Sigmoid colon (tissue), 7 donors: ENCODE results near the gene MTF2. TPM values are rescaled to one million over a fixed set of nuclear protein-coding genes. Genes with fewer than 3 reads are reported as not detected.

ENCODE experiments used
- DNase-seq: peaks from one replicate; pipeline ENCODE4 v3.0.0-alpha.2; 2019
- H3K27ac ChIP-seq, 4 donors: fragments of 200-600 bp; sonication (generic); one replicate each; pipeline ENCODE4 v1.5.1; 2016 to 2019; ENCODE audit warnings: mild to moderate bottlenecking in 1 of 4
- H3K27me3 ChIP-seq, 3 donors: fragments of 200-600 bp; sonication (generic); one replicate each; pipeline ENCODE4 v1.5.1; 2019; ENCODE audit warnings: mild to moderate bottlenecking in 1 of 3
- H3K36me3 ChIP-seq, 4 donors: fragments of 200-600 bp; sonication (generic); one replicate each; pipeline ENCODE4 v1.5.1; 2016 to 2019
- H3K4me1 ChIP-seq, 4 donors: fragments of 200-600 bp; sonication (generic); one replicate each; pipeline ENCODE4 v1.5.1; 2017 to 2019
- H3K4me3 ChIP-seq, 4 donors: fragments of 200-600 bp; sonication (generic); one replicate each; pipeline ENCODE4 v1.5.1; 2017 to 2019; ENCODE audit warnings: mild to moderate bottlenecking in 2 of 4, moderate library complexity in 1 of 4
- H3K9me3 ChIP-seq, 4 donors: fragments of 200-600 bp in 3 of 4; sonication (generic) in 3 of 4; one replicate each; pipeline versions ENCODE4 v1.5.1 to v1.6.1; 2013 to 2019
- CTCF ChIP-seq, 4 experiments: fragments of 450-650 bp in 3 of 4; fragments of 200-600 bp in 1 of 4; IDR thresholded peaks; one replicate each; pipeline ENCODE4 v1.5.1; 2016 to 2019; ENCODE audit warnings: antibody characterized with exemption in 4 of 4, mild to moderate bottlenecking in 3 of 4, moderate library complexity in 2 of 4
- EP300 ChIP-seq, 4 donors: sonication (generic); formaldehyde crosslinking; IDR thresholded peaks; one replicate each; pipeline ENCODE4 v1.6.1; 2017; ENCODE audit warnings: antibody characterized with exemption in 4 of 4
- POLR2A ChIP-seq, 2 donors: fragments of 450-650 bp; IDR thresholded peaks; one replicate each; pipeline ENCODE4 v1.6.1; 2016; ENCODE audit warnings: antibody characterized with exemption in 2 of 2, mild to moderate bottlenecking in 2 of 2, moderate library complexity in 2 of 2
- POLR2AphosphoS5 ChIP-seq, 4 donors: sonication (generic); formaldehyde crosslinking; IDR thresholded peaks; one replicate each; pipeline ENCODE4 v1.6.1; 2017; ENCODE audit warnings: antibody characterized with exemption in 4 of 4
- WGBS, 2 donors: extraction: QIAGEN DNeasy Blood & Tissue Kit; methylation state at CpG; one replicate each; pipeline ENCODE4 v1.1.7; 2013; 5-methylcytosine and 5-hydroxymethylcytosine counted together
- intact Hi-C: fragments of 100-400 bp; cut with DNase I; formaldehyde crosslinking; loops from one replicate; pipeline ENCODE4 v1.15.1; 2023
- polyA plus RNA-seq, 3 donors: library from polyadenylated mRNA; stranded (reverse); fragments of 200-250 nt; gene quantifications; one replicate each; pipeline ENCODE4 v1.2.3, GENCODE V29; 2013
- total RNA-seq, 4 donors: library from RNA; depleted of rRNA; stranded (reverse); fragments of >200 nt; gene quantifications; one replicate each; pipeline ENCODE4 v1.1.0, GENCODE V29; 2016
- donor health status: healthy with polysubstance abuse.
- donor health status: Bipolar disorder and iron deficiency.
- donor health status: healthy.

Gene MTF2
- total and polyA plus RNA-seq, 7 donors: 7.2 to 17.8 (median 12.3) TPM

- H3K9me3 ChIP-seq: no peaks in the 10 kb centered on the region
- DNase-seq: peak; percentile 62
- no peaks in the 10 kb centered on the region for H3K36me3 ChIP-seq
- intact Hi-C loops: loop anchor here (1.0 to 10.0 kb wide), 2 partner anchors 101 to 245 kb away; partner anchors contain the start of genes CCDC18, RPL5 and TMED5
- peak overlapping the region; percentile 82 to 88 (median 84) for H3K27ac ChIP-seq
- TF ChIP-seq POLR2A (IDR thresholded peaks at IDR 0.05) (no peak), CTCF (IDR thresholded peaks at IDR 0.05) (no peak), POLR2AphosphoS5 (IDR thresholded peaks at IDR 0.05) (no peak), EP300 (IDR thresholded peaks at IDR 0.05) (no peak)
- no peaks in the 10 kb centered on the region for H3K27me3 ChIP-seq
- H3K4me3 ChIP-seq: peak overlapping the region; percentile 70 to 93 (median 78)
- H3K4me1 ChIP-seq: peaks cover 0 to 32% (median 26%) of the 10 kb centered on the region in 4 donors
- WGBS, 2 donors: 0 to 1% methylated on average over 13 of the region's 13 CpGs
Observed at GRCh38 chr1:93079685-93080141, 630 bp downstream of the MTF2 start.

GRCh38 chr1:93080179-93080823 lies 1.2 kb downstream of the MTF2 start:
- TF ChIP-seq POLR2A (IDR thresholded peaks at IDR 0.05) (no peak), POLR2AphosphoS5 (IDR thresholded peaks at IDR 0.05) (no peak), CTCF (IDR thresholded peaks at IDR 0.05) (peak in 1 of 4 experiments; percentile 31)
- 0 to 1% methylated on average over 5 of the region's 5 CpGs for WGBS, 2 donors
- Histone ChIP-seq H3K4me3 (peak overlapping the region; percentile 70 to 93 (median 78)), H3K27ac (peak overlapping the region; percentile 82 to 88 (median 84)), H3K9me3 (no peaks in the 10 kb centered on the region), H3K27me3 (no peaks in the 10 kb centered on the region), H3K36me3 (no peaks in the 10 kb centered on the region), H3K4me1 (peaks cover 0 to 32% (median 26%) of the 10 kb centered on the region in 4 donors)
- intact Hi-C loops: loop anchor here (10.0 kb wide), 1 partner anchor 246 kb away; the partner anchor contains the start of gene RPL5
- DNase-seq: no peak

GRCh38 chr1:93081716-93082115 lies 2.6 kb downstream of the MTF2 start:
- Histone ChIP-seq H3K27me3 (no peaks in the 10 kb centered on the region), H3K4me1 (peaks cover 0 to 32% (median 26%) of the 10 kb centered on the region in 4 donors), H3K36me3 (peaks cover 0 to 5% (median 2%) of the 10 kb centered on the region in 4 donors), H3K4me3 (no peak overlapping the region), H3K9me3 (no peaks in the 10 kb centered on the region), H3K27ac (no peak overlapping the region)
- TF ChIP-seq EP300 (IDR thresholded peaks at IDR 0.05) (no peak), CTCF (IDR thresholded peaks at IDR 0.05) (no peak)
- intact Hi-C loops: loop anchor here (10.0 kb wide), 1 partner anchor 247 kb away; the partner anchor contains the start of gene RPL5
- DNase-seq: no peak

- Histone ChIP-seq H3K4me3 (no peak overlapping the region), H3K9me3 (no peaks in the 10 kb centered on the region), H3K27ac (no peak overlapping the region), H3K27me3 (no peaks in the 10 kb centered on the region), H3K36me3 (peaks cover 0 to 5% (median 2%) of the 10 kb centered on the region in 4 donors), H3K4me1 (peaks cover 0 to 32% (median 26%) of the 10 kb centered on the region in 4 donors)
- no peak for DNase-seq
- TF ChIP-seq POLR2A (IDR thresholded peaks at IDR 0.05) (no peak), CTCF (IDR thresholded peaks at IDR 0.05) (no peak), EP300 (IDR thresholded peaks at IDR 0.05) (no peak), POLR2AphosphoS5 (IDR thresholded peaks at IDR 0.05) (no peak)
- intact Hi-C loops: loop anchor here (10.0 kb wide), 1 partner anchor 248 kb away; the partner anchor contains the start of gene RPL5
- WGBS, 2 donors: 82 to 90% methylated on average over 3 of the region's 3 CpGs
Observed at GRCh38 chr1:93082313-93082712, 3.2 kb downstream of the MTF2 start.
